ENCODE data around the gene CDH11. TPM values are rescaled to one million over a fixed set of nuclear protein-coding genes. Genes with fewer than 3 reads are reported as not detected.

CDH11 gene
- total and polyA plus RNA-seq, 4 donors = 85.0 to 468 (median 141) TPM

DNA sequence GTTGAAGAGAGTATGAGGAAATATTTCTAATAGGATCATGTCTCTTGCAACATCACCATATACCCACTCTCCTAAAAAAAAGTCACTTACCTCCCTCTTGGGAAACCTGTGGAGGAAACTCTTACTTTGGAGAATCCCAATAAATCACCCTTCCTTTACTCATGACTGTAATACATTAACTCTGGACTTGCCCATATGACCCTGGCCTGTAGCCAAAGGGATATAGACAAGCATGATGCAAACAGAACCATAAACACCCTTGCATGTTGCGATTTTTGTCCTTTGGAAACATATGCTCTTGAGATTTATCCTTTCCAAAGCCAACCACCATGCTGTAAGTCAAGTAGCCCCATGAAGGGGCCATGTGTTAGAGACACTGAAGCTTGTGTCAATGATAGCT is 19.5 kb downstream of the CDH11 start:
- Histone ChIP-seq H3K9me3 (ENCODE audit: control insufficient read depth, insufficient read depth, low read length) (no peaks in the 10 kb centered on the region), H3K36me3 (ENCODE audit: control insufficient read depth, insufficient read depth, low read length) (no peaks in the 10 kb centered on the region), H3K4me1 (ENCODE audit: control insufficient read depth, insufficient read depth, low read length) (no peaks in the 10 kb centered on the region), H3K4me3 (ENCODE audit: low read depth, low read length) (no peak overlapping the region), H3K27me3 (ENCODE audit: control insufficient read depth, insufficient read depth, low read length) (no peaks in the 10 kb centered on the region), H3K27ac (ENCODE audit: low read depth, low read length) (no peak overlapping the region)
- DNase-seq (ENCODE audit: low read depth in 4 of 6, low spot score in 6 of 6) = no peak
- WGBS (ENCODE audit: insufficient coverage) = 82% methylated on average over 1 of the region's 1 CpG

DNA sequence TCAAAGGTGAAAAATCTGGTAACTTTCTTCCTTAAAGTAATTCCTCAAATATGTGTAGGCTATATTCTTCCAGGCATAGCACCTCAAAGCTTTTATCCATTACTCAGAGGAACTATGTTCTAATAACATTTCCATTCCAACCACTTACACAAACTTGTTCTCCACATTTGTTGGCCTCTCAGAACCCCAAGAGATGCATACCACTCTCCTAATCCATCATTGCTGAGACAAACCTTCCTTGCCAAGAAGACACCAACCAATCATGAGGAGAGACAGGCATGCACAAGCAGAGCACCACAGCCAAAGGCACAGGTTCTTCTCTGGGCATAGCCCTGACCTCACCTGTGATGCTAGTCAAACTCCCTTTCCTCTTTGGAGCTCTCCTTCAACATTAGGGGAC is 20.9 kb downstream of the CDH11 start:
- Histone ChIP-seq H3K4me1 (ENCODE audit: control insufficient read depth, insufficient read depth, low read length) (no peaks in the 10 kb centered on the region), H3K9me3 (ENCODE audit: control insufficient read depth, insufficient read depth, low read length) (no peaks in the 10 kb centered on the region), H3K27ac (ENCODE audit: low read depth, low read length) (no peak overlapping the region), H3K27me3 (ENCODE audit: control insufficient read depth, insufficient read depth, low read length) (no peaks in the 10 kb centered on the region), H3K4me3 (ENCODE audit: low read depth, low read length) (no peak overlapping the region), H3K36me3 (ENCODE audit: control insufficient read depth, insufficient read depth, low read length) (no peaks in the 10 kb centered on the region)
- DNase-seq (ENCODE audit: low read depth in 4 of 6, low spot score in 6 of 6) = no peak

DNA sequence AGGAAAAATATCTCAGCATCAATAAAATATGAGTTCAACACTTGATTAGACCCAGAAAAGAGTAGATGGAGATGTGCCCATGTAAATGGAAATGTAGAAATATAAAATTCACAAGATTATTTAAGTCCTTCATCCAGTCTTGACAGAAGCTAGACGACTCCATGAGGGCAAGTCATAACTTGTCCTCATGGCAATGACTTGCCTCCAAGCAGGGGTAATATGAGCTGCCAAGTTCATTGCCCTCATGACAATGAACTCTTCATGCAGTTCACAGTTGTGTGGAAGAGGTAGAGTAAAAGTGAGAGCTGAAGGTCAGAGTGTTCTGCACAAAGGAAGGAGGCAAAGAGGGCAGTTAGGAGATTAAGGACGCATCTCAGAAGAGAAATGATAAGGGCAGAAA is 22.3 kb downstream of the CDH11 start:
- Histone ChIP-seq H3K4me3 (ENCODE audit: low read depth, low read length) (no peak overlapping the region), H3K27me3 (ENCODE audit: control insufficient read depth, insufficient read depth, low read length) (no peaks in the 10 kb centered on the region), H3K9me3 (ENCODE audit: control insufficient read depth, insufficient read depth, low read length) (no peaks in the 10 kb centered on the region), H3K4me1 (ENCODE audit: control insufficient read depth, insufficient read depth, low read length) (no peaks in the 10 kb centered on the region), H3K36me3 (ENCODE audit: control insufficient read depth, insufficient read depth, low read length) (no peaks in the 10 kb centered on the region), H3K27ac (ENCODE audit: low read depth, low read length) (no peak overlapping the region)
- DNase-seq (ENCODE audit: low read depth in 4 of 6, low spot score in 6 of 6) = no peak
- 100% methylated on average over 1 of the region's 2 CpGs for WGBS (ENCODE audit: insufficient coverage)

DNA sequence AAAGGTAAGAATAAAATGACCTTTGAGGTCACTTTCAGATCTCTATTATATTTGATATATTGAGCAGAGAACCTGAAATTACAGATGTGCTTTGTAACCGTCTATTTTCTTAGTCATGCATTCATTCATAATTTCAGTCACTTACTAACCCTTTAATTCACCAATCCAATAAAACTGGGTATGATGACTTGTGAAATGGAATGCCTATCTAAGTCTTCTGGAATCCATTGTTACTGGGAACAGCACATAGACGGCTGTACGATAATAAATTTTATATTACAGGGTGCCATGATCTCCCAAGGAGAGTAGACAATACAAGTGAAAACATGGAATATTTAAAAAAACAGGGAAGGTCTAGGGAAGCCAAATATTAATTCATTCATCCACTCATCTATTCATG is 22.9 kb downstream of the CDH11 start:
- Histone ChIP-seq H3K4me1 (ENCODE audit: control insufficient read depth, insufficient read depth, low read length) (no peaks in the 10 kb centered on the region), H3K4me3 (ENCODE audit: low read depth, low read length) (no peak overlapping the region), H3K9me3 (ENCODE audit: control insufficient read depth, insufficient read depth, low read length) (no peaks in the 10 kb centered on the region), H3K27ac (ENCODE audit: low read depth, low read length) (no peak overlapping the region), H3K36me3 (ENCODE audit: control insufficient read depth, insufficient read depth, low read length) (no peaks in the 10 kb centered on the region), H3K27me3 (ENCODE audit: control insufficient read depth, insufficient read depth, low read length) (no peaks in the 10 kb centered on the region)
- no peak for DNase-seq (ENCODE audit: low read depth in 4 of 6, low spot score in 6 of 6)
- WGBS (ENCODE audit: insufficient coverage) = no CpG with 5 or more reads among the region's 3 CpGs

DNA sequence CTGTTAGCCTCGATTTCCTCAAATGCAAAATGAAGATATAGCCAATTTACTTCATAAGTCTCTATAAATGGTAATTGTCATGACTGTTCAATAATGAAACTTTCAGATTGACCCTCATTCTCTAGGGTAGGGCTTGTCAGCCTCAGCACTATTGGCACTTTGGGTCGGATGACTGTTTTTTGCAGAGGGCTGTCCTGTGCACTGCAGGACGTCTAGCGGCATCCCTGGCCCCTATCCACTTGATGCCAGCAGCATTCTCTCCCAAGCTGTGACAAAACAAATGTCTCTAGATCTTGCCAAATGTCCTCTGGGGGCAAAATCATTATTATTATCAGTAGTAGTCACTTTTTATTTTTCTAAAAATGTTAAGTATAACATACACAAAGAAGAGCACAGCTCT is 24.6 kb downstream of the CDH11 start:
- no peak overlapping the region for H3K27ac ChIP-seq (ENCODE audit: low read depth, low read length)
- H3K36me3 ChIP-seq (ENCODE audit: control insufficient read depth, insufficient read depth, low read length) = no peaks in the 10 kb centered on the region
- H3K4me3 ChIP-seq (ENCODE audit: low read depth, low read length) = no peak overlapping the region
- no peaks in the 10 kb centered on the region for H3K4me1 ChIP-seq (ENCODE audit: control insufficient read depth, insufficient read depth, low read length)
- H3K9me3 ChIP-seq (ENCODE audit: control insufficient read depth, insufficient read depth, low read length) = no peaks in the 10 kb centered on the region
- WGBS (ENCODE audit: insufficient coverage) = 60% methylated on average over 1 of the region's 4 CpGs
- DNase-seq (ENCODE audit: low read depth in 4 of 6, low spot score in 6 of 6) = no peak
- H3K27me3 ChIP-seq (ENCODE audit: control insufficient read depth, insufficient read depth, low read length) = no peaks in the 10 kb centered on the region

DNA sequence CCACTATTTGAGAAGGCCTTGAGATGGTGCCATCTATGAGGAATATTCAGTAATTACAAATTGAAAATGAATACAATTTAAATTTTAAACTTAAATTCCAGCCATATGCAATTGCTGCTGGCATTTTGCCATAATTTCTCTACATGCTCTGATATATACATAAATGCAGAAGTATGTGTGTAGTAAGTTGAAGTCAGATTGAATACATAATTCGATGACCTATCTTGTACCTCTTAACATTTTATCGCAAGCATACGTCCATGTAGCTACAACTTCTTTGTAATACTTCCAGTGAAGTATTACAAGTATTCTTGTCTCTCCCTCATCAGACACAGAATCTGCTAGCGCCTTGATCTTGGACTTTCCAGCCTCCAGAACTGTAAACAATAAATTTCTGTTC is 26.0 kb downstream of the CDH11 start:
- DNase-seq (ENCODE audit: low read depth in 4 of 6, low spot score in 6 of 6) = no peak
- WGBS (ENCODE audit: insufficient coverage) = no CpG with 5 or more reads among the region's 4 CpGs
- no peak overlapping the region for H3K27ac ChIP-seq (ENCODE audit: low read depth, low read length)

DNA sequence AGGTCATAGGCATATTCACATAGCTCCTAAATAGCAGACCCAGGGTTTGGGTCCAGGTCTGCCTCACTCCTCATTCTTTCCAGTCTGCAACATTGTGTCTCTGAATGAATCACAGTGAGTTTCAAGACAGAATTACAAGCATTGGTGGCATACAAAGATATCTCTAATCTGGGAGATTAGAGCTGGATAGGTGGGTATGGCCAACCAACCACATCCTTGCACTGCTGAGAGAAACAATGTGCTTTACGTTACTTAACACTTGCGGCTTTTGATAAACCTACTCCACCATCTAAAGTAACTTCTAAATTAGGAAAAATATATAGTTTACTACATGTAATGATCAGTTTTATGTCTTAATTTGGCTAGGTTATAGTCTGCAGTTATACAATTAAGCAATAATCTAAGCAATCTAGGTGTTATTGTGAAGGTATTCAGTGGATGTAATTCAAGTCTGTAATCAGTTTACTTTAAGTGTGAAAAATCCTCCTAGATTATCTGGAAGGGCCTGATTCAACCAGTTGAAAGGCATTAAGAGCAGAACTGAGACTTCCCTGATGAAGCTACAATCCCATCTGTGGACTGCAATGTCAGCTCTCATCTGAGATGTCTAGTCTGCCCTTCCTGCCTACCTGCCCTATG is 26.7 kb downstream of the CDH11 start:
- no peaks in the 10 kb centered on the region for H3K36me3 ChIP-seq (ENCODE audit: control insufficient read depth, insufficient read depth, low read length)
- H3K4me3 ChIP-seq (ENCODE audit: low read depth, low read length) = no peak overlapping the region
- H3K27ac ChIP-seq (ENCODE audit: low read depth, low read length) = no peak overlapping the region
- H3K9me3 ChIP-seq (ENCODE audit: control insufficient read depth, insufficient read depth, low read length) = no peaks in the 10 kb centered on the region
- WGBS (ENCODE audit: insufficient coverage) = no CpG with 5 or more reads among the region's 2 CpGs
- H3K27me3 ChIP-seq (ENCODE audit: control insufficient read depth, insufficient read depth, low read length) = no peaks in the 10 kb centered on the region
- DNase-seq (ENCODE audit: low read depth in 4 of 6, low spot score in 6 of 6) = no peak
- H3K4me1 ChIP-seq (ENCODE audit: control insufficient read depth, insufficient read depth, low read length) = no peaks in the 10 kb centered on the region

More for the DNA sequence above, 26.0 kb downstream of the CDH11 start:
- Histone ChIP-seq H3K9me3 (ENCODE audit: control insufficient read depth, insufficient read depth, low read length) (no peaks in the 10 kb centered on the region), H3K4me3 (ENCODE audit: low read depth, low read length) (no peak overlapping the region), H3K4me1 (ENCODE audit: control insufficient read depth, insufficient read depth, low read length) (no peaks in the 10 kb centered on the region), H3K27me3 (ENCODE audit: control insufficient read depth, insufficient read depth, low read length) (no peaks in the 10 kb centered on the region), H3K36me3 (ENCODE audit: control insufficient read depth, insufficient read depth, low read length) (no peaks in the 10 kb centered on the region)

DNA sequence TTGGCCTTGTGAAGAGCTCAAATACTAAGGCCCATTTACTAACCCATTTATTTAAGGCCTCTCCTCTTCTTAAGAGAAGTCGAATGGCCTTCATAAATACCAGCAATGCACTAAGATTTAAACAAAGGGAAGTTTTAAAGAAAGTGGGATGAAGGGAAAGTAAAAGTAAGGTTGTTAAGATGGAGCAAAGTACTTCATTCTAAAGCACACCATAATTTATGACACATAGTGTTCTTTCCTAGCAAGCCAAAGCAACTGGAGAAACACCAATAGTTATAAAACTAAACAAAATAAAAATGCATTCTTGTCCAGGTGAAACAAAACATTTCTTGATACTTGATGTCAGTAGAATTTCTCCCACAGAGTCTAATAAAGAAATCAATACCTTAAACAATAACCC is 27.9 kb downstream of the CDH11 start:
- no peak for DNase-seq (ENCODE audit: low read depth in 4 of 6, low spot score in 6 of 6)
- H3K36me3 ChIP-seq (ENCODE audit: control insufficient read depth, insufficient read depth, low read length) = no peaks in the 10 kb centered on the region
- no peak overlapping the region for H3K27ac ChIP-seq (ENCODE audit: low read depth, low read length)
- H3K4me1 ChIP-seq (ENCODE audit: control insufficient read depth, insufficient read depth, low read length) = no peaks in the 10 kb centered on the region
- H3K27me3 ChIP-seq (ENCODE audit: control insufficient read depth, insufficient read depth, low read length) = no peaks in the 10 kb centered on the region
- no CpG with 5 or more reads among the region's 1 CpG for WGBS (ENCODE audit: insufficient coverage)
- H3K4me3 ChIP-seq (ENCODE audit: low read depth, low read length) = no peak overlapping the region
- no peaks in the 10 kb centered on the region for H3K9me3 ChIP-seq (ENCODE audit: control insufficient read depth, insufficient read depth, low read length)

DNA sequence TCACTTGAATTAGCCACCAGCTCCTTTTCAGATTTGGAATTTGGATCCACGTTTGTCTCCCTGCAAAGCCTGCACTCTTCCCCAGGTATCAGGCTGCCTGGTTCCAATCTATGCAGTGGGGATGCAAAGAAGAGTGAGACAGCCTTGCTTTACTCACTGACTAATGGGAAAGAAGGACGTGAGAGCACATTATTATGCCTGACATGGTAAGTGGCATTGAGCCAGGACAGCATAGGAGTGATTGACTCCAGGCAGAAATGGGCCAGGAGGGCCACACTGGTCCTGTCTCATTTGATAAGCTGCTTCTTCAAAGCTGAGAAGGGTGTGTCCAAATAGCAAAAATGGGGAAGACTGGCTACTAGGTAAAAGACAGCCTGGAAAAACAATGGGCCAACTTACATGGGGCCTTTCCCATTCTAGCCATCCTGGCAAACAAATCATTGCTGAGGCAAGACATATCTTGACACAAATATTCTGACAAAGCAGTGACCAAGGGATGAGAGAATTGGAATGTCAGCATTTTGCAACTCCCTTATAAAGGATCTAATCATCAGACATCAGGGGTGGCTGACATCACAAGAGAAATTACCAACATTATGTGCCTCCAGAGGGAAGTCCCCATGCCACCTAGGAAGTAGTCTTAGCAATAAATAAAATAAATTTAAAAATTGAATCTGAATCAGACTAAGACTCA is 38.6 kb downstream of the CDH11 start:
- Histone ChIP-seq H3K4me3 (ENCODE audit: low read depth, low read length) (no peak overlapping the region), H3K36me3 (ENCODE audit: control insufficient read depth, insufficient read depth, low read length) (no peaks in the 10 kb centered on the region), H3K9me3 (ENCODE audit: control insufficient read depth, insufficient read depth, low read length) (no peaks in the 10 kb centered on the region), H3K27me3 (ENCODE audit: control insufficient read depth, insufficient read depth, low read length) (no peaks in the 10 kb centered on the region), H3K27ac (ENCODE audit: low read depth, low read length) (no peak overlapping the region), H3K4me1 (ENCODE audit: control insufficient read depth, insufficient read depth, low read length) (no peaks in the 10 kb centered on the region)
- WGBS (ENCODE audit: insufficient coverage) = 20% methylated on average over 2 of the region's 2 CpGs
- DNase-seq (ENCODE audit: low read depth in 4 of 6, low spot score in 6 of 6) = no peak

DNA sequence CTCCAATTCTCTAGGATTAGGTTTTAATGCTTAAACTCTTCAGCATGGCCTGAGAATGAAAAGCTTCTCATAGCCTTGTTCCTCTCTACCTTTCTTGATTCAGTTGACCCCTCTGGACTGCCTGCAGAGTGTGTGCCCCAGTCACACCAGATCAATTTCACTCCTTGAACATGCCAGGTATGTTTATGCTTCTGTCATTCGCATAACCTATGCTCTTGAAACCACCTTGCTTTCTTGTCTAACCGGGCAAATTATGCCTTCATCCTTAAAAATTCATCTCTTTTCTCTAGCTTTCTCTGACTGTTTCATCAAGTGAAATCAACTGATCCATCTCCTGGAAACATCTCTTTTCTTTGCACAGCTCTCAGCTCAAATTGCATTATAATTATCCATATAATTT is 42.3 kb downstream of the CDH11 start:
- H3K4me1 ChIP-seq (ENCODE audit: control insufficient read depth, insufficient read depth, low read length) = peaks cover 4% of the 10 kb centered on the region
- no peak overlapping the region for H3K4me3 ChIP-seq (ENCODE audit: low read depth, low read length)
- H3K36me3 ChIP-seq (ENCODE audit: control insufficient read depth, insufficient read depth, low read length) = no peaks in the 10 kb centered on the region
- H3K27me3 ChIP-seq (ENCODE audit: control insufficient read depth, insufficient read depth, low read length) = no peaks in the 10 kb centered on the region
- no peaks in the 10 kb centered on the region for H3K9me3 ChIP-seq (ENCODE audit: control insufficient read depth, insufficient read depth, low read length)
- 88% methylated on average over 2 of the region's 2 CpGs for WGBS (ENCODE audit: insufficient coverage)
- no peak overlapping the region for H3K27ac ChIP-seq (ENCODE audit: low read depth, low read length)
- no peak for DNase-seq (ENCODE audit: low read depth in 4 of 6, low spot score in 6 of 6)

Measured in spinal cord (tissue), 10 donors.